Right ventricle myocardium superior (tissue), 1 donor: ENCODE data around the gene PYGB. TPM values are rescaled to one million over a fixed set of nuclear protein-coding genes. Genes with fewer than 3 reads are reported as not detected.

Source experiments
- ATAC-seq: fragments of 200-7000 bp; cut with Tn5 transposase; one replicate; pipeline ENCODE4 v1.9.1; 2020; ENCODE audit warnings: mild to moderate bottlenecking; ENCODE audit not compliant: poor library complexity
- DNase-seq: peaks from one replicate; pipeline ENCODE4 v3.0.0-alpha.2; 2020
- intact Hi-C: fragments of 100-400 bp; cut with DNase I; formaldehyde crosslinking; loops from one replicate; pipeline ENCODE4 v1.11.2; 2022
- total RNA-seq: library from RNA; stranded (reverse); fragmentation: NEBNext Ultra II Directional; extraction: Animal tissue kit (Norgen Biotek cat#: 25700); gene quantifications from one replicate; pipeline ENCODE4 v1.2.1, GENCODE V29; 2021
- donor health status: DM: no; HTN: yes; CAD: no; lungs with severe emphysema.

Gene PYGB
- total RNA-seq, 1 donor from 2014 or later: 170 TPM

DNA sequence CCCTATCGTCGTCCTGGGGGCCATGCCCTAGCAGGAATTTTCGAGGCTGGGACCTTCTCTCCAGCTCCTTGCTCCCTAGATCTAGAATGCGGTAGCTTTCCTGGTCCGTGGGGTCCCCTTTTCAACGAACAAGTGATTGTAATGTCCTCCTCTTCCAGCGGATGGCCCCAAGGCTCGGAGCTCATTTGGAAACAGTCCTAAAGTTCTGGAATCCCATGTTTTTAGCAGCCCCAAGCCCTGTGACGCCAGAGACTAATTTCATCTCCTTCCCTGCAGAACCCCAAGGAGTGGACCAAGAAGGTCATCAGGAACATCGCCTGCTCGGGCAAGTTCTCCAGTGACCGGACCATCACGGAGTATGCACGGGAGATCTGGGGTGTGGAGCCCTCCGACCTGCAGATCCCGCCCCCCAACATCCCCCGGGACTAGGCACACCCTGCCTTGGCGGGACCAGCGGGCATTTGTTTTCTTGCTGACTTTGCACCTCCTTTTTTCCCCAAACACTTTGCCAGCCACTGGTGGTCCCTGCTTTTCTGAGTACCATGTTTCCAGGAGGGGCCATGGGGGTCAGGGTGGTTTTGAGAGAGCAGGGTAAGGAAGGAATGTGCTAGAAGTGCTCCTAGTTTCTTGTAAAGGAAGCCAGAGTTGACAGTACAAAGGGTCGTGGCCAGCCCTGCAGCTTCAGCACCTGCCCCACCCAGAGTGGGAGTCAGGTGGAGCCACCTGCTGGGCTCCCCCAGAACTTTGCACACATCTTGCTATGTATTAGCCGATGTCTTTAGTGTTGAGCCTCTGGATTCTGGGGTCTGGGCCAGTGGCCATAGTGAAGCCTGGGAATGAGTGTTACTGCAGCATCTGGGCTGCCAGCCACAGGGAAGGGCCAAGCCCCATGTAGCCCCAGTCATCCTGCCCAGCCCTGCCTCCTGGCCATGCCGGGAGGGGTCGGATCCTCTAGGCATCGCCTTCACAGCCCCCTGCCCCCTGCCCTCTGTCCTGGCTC is 48.5 kb downstream of the PYGB start:
- ATAC-seq (no peak), DNase-seq (no peak)
- intact Hi-C loops: loop anchor here (5.0 kb wide), 1 partner anchor 101 kb away; no protein-coding TSS in a partner anchor

DNA sequence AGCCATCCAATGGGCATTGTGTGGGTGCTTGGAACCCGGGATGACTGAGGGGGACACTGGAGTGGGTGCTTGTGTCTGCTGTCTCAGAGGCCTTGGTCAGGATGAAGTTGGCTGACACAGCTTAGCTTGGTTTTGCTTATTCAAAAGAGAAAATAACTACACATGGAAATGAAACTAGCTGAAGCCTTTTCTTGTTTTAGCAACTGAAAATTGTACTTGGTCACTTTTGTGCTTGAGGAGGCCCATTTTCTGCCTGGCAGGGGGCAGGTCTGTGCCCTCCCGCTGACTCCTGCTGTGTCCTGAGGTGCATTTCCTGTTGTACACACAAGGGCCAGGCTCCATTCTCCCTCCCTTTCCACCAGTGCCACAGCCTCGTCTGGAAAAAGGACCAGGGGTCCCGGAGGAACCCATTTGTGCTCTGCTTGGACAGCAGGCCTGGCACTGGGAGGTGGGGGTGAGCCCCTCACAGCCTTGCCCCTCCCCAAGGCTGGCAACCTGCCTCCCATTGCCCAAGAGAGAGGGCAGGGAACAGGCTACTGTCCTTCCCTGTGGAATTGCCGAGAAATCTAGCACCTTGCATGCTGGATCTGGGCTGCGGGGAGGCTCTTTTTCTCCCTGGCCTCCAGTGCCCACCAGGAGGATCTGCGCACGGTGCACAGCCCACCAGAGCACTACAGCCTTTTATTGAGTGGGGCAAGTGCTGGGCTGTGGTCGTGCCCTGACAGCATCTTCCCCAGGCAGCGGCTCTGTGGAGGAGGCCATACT is 49.4 kb downstream of the PYGB start:
- DNase-seq: no peak
- no peak for ATAC-seq
- intact Hi-C loops: loop anchor here (5.0 kb wide), 1 partner anchor 100 kb away; no protein-coding TSS in a partner anchor

DNA sequence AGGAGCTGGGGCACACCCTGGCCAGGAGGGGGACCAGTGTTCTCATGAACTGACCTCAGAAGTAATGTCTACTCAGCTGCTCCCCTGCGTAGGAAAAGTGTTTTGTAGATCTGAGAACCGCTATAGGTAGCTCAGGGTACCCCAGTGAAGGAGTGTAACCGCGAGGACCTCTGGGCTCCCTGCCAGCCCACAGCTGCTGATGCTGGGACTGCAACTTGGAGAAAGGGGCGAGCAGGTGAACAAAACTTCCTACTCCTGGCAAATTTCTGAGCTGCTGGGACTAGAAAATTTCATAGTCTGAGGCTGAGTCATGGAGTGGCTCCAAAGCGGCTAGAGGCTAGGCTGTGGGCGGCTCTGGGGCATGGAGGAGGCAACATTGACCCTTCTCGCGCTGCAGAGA is 51.9 kb downstream of the PYGB start:
- ATAC-seq: no peak
- intact Hi-C loops: loop anchor here (5.0 kb wide), 1 partner anchor 97 kb away; no protein-coding TSS in a partner anchor
- DNase-seq: no peak

DNA sequence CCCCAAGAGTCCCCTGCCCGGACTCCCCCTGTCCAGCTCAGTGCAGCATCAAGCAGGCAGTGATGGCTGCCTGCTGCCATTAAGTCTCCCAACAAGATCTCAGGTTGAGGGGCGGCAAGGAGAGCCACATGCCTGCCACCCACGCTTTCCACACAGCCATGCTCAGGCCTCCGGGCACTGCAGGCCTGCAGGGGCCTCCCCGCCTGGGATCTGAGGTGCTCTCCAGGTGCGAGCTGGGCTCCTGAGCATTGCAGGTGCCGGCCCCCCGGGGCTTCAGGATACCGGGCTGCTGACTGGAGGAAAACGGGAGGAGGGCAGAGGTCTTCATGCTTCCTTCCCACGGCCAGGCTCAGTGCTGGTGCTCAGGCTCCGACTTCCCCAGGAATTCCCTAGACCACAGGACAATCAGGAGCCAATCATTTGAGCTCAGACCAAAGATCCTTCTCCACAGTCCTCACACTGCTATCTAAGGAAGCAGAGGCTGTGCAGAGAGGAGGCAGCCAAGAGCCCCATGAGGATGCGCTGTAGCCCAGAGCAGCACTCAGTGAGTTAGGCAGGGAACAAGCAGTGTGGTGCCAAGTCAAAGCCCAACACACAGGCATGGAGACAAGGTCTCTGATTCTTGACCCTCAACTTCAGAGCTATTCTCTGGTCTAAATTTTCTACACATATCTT is 52.7 kb downstream of the PYGB start:
- intact Hi-C loops: no loop called here
- ATAC-seq (no peak), DNase-seq (no peak)

DNA sequence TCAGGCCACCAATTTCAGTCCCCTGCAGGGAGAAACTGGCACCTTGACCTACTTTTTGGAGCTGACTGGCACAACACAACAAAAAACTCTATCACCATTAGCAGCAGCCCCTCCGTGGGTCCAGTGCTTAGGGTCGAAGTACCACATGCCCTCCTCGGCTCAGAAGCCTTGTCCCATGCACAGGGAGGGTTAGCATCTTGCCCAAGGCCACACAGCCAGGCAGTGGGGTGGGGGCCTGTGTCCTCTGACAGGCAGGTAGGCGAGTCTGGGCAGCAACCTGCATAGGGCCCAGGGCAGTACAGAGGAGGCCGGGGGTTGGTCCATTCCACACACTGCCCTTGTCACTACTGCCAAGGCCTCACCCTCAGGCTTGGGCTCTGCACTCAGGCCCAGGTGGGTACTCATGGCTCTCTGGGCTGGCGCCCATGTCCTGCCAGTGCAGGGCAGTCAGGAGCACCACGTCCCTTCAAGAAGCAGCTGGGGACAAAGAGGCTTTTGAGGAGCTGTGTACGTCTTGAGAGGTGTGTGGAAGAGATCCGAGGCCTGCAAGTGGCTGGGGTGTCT is 53.6 kb downstream of the PYGB start:
- intact Hi-C loops: no loop called here
- DNase-seq (no peak), ATAC-seq (peak; percentile 4)

DNA sequence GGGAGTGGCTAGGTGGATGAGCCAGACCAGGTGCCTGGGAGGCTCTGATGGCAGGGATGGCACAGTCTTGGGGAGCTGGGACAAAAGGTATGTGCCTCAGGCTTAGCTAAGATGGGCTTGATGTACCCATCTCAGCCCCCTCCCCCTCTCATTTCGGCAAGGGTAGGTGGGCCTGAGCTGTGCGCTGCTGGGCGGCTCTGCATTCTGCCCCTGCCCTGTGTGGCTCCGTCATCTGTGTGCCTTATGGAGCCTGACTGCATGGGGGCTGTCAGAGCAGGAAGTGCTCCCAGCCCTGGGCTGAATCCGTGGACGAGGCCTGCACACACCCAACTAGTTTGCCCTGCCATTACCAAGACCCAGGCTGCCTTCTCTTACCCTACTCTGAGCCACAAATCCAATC is 54.7 kb downstream of the PYGB start:
- intact Hi-C loops: no loop called here
- no peak for DNase-seq
- ATAC-seq: no peak

DNA sequence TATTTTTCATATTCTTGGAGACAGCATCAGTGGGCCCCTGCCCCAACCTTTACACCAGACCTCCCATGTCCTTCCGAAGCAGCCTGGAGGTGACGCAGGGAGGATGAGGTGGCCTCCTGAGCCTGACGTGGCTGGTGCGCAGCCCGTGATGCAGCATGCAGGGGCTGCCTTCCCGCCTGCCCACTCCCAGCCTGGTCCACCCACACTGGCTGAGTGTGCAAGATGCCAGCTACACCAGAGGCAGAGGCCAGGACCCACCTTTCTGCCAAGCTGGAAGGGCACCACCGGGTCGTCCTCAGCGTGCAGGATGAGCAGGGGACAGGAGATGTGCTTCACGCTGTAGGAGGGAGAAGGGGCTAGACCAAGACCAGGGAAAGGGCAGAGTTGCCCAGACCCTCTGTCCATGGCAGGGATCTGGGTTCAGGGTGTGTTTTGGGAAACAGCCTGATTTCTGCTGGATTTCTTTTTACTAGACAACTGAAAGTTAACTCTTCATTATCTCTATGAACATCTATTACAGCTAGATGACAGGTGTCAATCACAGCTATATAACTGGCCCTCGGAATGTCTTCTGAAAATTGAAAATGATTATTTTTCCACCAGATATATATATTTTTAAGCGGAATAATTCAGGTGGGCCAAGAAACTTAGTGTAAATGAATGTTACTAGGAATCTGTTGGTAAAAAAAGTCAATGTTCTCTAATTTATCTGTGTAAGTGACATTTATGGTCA is 55.6 kb downstream of the PYGB start:
- ATAC-seq (no peak), DNase-seq (no peak)
- intact Hi-C loops: no loop called here

DNA sequence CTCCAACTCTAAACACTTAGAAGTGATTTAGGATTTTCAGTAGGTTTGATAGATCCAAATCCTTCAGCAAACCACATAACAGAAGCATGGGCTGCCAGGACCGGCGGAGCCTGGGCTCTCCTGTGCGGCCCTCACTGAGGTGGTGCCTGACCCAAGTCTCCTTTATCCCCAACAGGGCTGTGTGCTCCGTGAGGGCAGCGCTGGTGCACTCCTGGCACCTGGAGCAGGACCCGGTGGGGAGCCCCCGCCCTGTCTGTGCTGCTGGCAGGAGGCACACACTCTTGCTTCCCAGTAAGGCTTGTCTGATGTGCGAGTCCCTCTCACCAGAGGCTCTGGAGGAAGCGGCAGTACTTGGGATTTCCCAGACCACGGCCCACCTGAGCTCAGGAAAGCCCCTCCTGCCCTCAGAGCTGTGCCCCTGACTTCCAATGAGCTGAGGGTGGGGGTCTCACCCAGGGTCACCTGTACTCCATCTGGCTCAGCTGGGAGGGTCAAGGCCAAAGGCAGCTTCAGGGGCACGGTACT is 56.2 kb downstream of the PYGB start:
- ATAC-seq (no peak), DNase-seq (no peak)
- intact Hi-C loops: no loop called here

DNA sequence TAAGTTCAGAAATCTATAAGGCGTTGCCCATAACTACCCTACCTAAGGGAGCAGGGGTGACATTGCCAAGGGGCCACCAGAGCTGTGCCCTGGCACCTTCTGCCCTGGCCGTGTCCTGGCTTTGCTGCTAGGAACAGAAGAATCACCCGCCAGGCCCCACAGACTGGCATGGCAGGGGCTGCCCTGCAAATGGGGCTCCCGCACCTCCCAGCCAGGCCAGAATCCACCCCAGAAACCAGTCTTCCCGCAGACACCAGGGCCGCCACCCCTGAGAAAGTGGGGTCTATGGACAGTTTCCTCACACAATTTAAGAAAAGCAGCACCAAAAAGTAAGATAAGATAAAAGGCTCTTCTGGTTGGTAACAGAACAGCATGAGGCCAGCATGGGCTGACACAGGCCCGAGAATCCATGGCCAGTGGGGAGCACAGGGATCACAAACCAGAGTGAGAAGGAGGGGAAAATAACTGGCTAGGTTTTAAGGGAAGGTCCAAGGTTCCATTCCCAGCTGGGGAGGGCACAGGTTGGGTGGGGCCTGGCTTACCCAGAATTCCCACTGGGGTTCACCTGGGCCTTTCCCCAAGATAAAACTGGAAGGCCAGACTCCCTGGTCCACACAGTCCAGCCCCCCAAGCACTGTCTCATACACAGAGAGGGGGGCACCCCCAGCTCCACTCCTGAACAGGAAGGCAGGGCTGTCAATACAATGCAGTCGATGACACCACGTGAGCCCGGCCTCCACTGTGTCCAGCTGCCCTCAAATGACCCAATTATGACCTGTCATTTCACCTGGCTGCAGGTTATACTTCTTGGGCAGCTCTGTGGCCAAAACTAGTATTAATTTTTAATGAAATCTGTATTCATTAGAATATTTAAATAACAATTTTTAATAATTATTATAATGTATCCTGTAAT is 59.4 kb downstream of the PYGB start:
- intact Hi-C loops: no loop called here
- ATAC-seq (no peak), DNase-seq (peak; percentile 30)

DNA sequence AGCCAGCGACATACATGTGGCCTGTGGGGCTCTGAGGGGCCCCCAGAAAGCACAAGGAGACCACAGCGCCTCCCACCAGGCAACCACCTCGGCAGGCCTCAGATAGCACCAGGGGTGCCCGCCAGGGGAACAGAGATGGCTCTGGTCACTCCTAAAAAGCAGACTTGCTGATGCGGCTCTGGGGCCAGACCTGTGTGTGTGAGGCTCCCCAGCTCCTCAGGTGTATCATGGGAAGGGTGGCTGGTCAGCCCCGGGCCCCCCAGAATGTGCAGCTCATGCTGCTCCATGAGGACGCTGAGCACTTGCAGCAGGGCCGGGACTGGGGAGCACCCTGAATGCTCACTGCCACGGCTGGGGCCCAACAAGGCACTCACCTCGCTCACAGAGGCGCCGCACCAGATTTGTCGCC is 60.2 kb downstream of the PYGB start:
- DNase-seq: peak; percentile 37
- intact Hi-C loops: no loop called here
- ATAC-seq: no peak

DNA sequence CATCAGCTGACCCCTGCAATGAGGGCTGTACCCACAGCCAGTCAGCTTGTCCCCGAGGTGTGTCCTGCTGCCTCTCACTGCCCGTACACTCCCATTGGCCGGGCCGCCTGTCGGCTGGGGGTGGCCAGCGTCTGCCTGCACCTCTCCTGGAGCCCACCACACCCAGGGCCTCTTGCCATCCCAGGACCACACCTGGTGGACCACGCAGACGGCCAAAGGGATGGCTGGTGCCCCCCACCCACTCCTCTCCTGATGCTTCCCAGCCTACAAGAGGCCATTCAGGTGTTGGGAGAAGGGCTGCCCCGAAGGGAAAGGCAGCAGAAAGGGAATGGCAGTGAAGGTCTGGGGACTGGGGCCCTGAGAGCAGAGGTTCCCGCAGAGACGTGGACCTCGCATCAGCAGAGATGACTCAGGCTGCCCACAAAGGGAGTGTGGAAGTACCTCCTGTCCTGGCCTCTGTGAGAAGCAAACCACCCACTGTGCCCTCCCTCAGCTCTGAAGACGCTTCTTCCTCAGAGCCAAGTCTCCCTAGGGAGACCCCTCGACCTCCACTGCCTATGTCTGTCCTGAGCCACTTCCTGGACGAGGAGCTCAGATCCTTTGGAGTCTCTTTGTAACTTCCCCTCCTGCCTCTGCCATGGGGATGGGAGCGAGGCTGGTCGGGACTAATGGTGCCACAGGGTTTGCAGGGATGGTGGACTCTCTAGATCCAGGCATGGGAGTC is 60.9 kb downstream of the PYGB start:
- ATAC-seq: peak; percentile 6
- DNase-seq: peak; percentile 30
- intact Hi-C loops: no loop called here

DNA sequence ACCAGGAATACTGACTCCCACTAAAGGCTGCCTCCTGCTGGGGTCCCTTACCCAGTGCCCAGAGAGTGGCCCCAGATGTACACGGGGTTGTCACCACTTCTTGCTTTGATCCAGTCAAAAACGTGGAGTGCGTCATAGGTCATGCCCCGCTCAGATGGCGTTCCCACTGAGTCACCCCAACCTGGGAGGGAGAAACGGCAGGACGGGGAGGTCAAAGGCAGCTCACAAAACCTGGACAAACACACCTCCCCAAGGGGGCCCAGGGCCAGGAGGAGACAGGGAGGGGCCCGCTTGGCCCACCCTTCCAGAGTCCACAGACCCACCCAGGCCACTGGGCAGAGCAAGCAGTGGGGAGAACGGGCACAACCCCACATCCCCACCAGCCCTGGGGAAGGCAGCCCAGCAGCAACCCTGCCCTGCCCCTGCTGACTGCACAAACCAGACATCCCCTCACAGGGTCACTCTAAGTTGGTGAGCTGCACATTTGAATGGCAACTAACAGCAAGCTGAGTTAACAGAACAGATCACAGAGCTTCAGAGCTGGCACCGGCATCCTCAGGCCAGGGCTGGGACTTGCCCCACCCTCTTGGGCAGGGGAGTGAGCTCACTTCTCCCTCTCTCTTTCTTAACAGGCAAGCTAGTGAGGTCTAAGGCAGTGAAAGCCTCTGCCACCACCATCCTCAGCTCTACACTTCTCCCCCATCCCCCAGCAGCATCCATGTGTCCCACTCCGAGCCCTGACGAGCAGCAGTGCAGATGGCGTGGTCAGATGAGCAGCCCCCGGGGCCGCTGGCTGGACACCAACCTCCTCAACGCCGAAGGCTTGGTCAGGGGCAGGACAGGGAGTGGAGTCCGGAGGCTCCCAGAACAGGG is 61.7 kb downstream of the PYGB start:
- ATAC-seq (peak; percentile 51), DNase-seq (peak; percentile 60)
- intact Hi-C loops: no loop called here

DNA sequence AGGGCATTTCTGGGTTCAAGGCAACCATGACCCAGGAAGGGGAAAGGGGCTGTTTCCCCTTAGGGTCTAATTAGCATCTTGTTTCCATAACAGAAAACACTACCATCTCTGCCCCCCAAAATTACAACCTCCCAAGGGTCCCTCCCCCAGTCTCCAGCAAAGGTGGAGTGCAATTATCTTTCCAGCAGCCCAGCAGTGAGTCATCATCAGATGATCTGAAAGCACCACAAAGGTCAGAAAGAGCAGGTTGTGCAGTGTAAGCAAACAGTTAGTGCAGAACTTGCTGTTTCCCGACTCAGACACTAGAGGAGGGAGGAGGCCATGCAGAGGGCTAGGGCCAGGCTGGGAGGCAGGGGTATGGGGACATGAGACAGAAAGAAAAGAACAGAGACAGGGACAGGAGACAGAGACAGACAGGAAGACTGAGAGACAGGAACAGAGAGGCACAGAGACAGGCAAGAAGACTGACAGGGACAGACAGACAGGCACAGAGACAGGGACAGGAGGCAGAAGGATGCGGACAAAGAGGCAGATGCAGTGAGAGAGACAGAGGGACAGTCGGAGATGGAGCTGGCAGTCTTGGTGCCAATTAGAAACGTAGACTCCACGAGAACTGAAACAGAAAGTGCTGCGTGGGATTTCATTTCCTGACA is 62.5 kb downstream of the PYGB start:
- intact Hi-C loops: no loop called here
- ATAC-seq (peak; percentile 81), DNase-seq (peak; percentile 45)

DNA sequence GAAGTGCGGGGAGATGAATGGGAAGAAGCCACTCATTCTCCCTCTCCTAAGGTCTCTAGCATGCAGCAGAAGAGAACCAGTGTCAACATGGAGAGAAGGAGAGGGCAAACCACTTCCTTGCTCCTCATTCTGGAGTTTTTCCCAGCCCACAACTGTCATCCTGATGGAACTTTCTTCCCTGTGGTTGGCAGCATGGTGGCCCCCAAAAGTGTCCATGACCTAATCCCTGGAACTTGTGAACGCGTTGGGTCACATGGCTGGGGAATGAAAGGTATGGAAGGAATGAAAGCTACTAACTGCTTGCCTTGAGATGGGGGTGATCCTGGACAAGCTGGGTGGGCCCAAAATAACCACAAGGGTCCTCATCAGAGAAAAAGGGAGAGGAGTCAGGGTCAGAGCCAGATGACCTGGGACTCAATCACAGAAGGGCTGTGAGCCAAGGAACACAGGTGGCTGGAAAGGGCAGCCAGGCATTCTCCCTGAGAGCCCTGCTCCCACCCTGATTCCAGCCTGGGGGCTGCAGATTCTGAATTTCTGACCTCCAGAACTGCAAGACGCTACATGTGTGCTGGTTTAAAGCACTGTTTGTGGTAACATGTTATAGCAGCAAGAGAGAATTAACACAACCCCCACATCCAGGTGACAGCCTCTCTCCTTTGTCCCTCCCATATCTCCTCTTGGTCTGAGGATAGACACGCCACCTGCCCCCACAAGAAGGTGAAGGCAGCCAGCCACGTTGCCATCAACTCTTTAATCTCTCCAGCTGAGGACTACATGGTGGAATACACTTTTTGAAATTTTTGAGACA is 63.2 kb downstream of the PYGB start:
- intact Hi-C loops: no loop called here
- DNase-seq (peak; percentile 25), ATAC-seq (peak; percentile 23)
